Epithelial cell of esophagus (primary cell): ENCODE measurements around the gene MTCH1.
A peak's percentile ranks its signal among the peaks of the same experiment; 100 is the strongest.

ENCODE experiments used
- DNase-seq: peaks from one replicate; pipeline ENCODE4 v3.0.0; 2010; ENCODE audit warnings: low read depth
- H3K4me3 ChIP-seq: 2 replicates; pipeline ENCODE4 v1.5.1; 2011; ENCODE audit warnings: mild to moderate bottlenecking, low read length, control low read depth
- CTCF ChIP-seq: IDR thresholded peaks from 2 replicates; pipeline ENCODE4 v1.5.1; 2011; ENCODE audit warnings: low read depth, mild to moderate bottlenecking, low read length, control low read depth, inconsistent platforms; ENCODE audit not compliant: insufficient read depth; ENCODE audit errors: missing control alignments

The MTCH1 gene

GRCh38 chr6:36985808-36986703, at the start of gene MTCH1:
Gene MTCH1 (minus strand): TSS chr6:36986196. CDS start chr6:36986173, 23 bp downstream.
- TF ChIP-seq CTCF = no peak
- H3K4me3 ChIP-seq = peak within 1 kb of the TSS; percentile 92
- peak; percentile 89 for DNase-seq

- H3K4me3 ChIP-seq = no peak overlapping the region
- DNase-seq = no peak
- TF ChIP-seq CTCF = no peak
These were observed 48.1 kb upstream of the MTCH1 start for GRCh38 chr6:37033819-37034795.

GRCh38 chr6:37033255-37033654, 47.3 kb upstream of the MTCH1 start:
- DNase-seq = no peak
- TF ChIP-seq CTCF = no peak
- no peak overlapping the region for H3K4me3 ChIP-seq

GRCh38 chr6:37032239-37032638, 46.2 kb upstream of the MTCH1 start:
- no peak for DNase-seq
- H3K4me3 ChIP-seq = no peak overlapping the region
- no peak for TF ChIP-seq CTCF

- no peak for TF ChIP-seq CTCF
- no peak overlapping the region for H3K4me3 ChIP-seq
- DNase-seq = no peak
These were observed 44.6 kb upstream of the MTCH1 start for GRCh38 chr6:37030599-37030998.

- no peak overlapping the region for H3K4me3 ChIP-seq
- peak; percentile 76 for DNase-seq
- TF ChIP-seq CTCF = peak; percentile 47
These were observed 43.4 kb upstream of the MTCH1 start for GRCh38 chr6:37029249-37029971.
